ENCODE measurements around the gene FHAD1. TPM values are rescaled to one million over a fixed set of nuclear protein-coding genes. Genes with fewer than 3 reads are reported as not detected.

FHAD1 gene
- total and polyA plus RNA-seq, 10 of the 15 experiments (the other 5 are each of a cell fraction or from before 2014, with no cell fraction given) = 0.09 to 1.0 (median 0.32) TPM; not detected in 2

DNA sequence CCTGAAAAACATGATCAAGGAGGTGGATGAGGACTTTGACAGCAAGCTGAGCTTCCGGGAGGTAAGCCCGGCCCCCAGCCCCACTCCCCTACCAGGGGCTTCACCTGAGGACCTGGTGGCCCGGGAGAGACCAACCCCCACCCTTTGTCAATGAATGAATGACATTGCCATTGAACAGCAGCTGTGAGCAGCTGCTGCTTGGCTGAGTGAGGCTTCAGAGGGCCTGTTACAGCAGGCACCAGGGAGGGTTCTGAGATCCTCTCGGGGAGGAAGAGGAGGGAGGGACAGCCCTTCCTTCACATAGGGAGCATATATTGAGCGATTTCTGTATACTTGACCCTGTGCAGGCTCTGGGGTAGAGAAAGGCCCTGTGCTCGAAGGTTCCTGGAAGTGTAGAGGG, 178.9 kb downstream of the FHAD1 start (continued):
- TF ChIP-seq, protein P1, sequence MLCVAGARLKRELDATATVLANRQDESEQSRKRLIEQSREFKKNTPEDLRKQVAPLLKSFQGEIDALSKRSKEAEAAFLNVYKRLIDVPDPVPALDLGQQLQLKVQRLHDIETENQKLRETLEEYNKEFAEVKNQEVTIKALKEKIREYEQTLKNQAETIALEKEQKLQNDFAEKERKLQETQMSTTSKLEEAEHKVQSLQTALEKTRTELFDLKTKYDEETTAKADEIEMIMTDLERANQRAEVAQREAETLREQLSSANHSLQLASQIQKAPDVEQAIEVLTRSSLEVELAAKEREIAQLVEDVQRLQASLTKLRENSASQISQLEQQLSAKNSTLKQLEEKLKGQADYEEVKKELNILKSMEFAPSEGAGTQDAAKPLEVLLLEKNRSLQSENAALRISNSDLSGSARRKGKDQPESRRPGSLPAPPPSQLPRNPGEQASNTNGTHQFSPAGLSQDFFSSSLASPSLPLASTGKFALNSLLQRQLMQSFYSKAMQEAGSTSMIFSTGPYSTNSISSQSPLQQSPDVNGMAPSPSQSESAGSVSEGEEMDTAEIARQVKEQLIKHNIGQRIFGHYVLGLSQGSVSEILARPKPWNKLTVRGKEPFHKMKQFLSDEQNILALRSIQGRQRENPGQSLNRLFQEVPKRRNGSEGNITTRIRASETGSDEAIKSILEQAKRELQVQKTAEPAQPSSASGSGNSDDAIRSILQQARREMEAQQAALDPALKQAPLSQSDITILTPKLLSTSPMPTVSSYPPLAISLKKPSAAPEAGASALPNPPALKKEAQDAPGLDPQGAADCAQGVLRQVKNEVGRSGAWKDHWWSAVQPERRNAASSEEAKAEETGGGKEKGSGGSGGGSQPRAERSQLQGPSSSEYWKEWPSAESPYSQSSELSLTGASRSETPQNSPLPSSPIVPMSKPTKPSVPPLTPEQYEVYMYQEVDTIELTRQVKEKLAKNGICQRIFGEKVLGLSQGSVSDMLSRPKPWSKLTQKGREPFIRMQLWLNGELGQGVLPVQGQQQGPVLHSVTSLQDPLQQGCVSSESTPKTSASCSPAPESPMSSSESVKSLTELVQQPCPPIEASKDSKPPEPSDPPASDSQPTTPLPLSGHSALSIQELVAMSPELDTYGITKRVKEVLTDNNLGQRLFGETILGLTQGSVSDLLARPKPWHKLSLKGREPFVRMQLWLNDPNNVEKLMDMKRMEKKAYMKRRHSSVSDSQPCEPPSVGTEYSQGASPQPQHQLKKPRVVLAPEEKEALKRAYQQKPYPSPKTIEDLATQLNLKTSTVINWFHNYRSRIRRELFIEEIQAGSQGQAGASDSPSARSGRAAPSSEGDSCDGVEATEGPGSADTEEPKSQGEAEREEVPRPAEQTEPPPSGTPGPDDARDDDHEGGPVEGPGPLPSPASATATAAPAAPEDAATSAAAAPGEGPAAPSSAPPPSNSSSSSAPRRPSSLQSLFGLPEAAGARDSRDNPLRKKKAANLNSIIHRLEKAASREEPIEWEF (IDR thresholded peaks at IDR 0.05; ENCODE audit: insufficient replicate concordance, low read depth, low read length) = no peak
- TF ChIP-seq KLF5 (IDR thresholded peaks at IDR 0.05; ENCODE audit: partially characterized antibody) = no peak
- no peak for TF ChIP-seq TCF12 (IDR thresholded peaks at IDR 0.05; ENCODE audit: low read depth, low read length)
- TF ChIP-seq KAT2A (conservative IDR thresholded peaks at IDR 0.05; ENCODE audit: control insufficient read depth, low read depth, low read length) = no peak
- no peak for TF ChIP-seq SMAD1 (IDR thresholded peaks at IDR 0.05; ENCODE audit: low read depth, partially characterized antibody)
- no peak for TF ChIP-seq RAD51 (IDR thresholded peaks at IDR 0.05)
- TF ChIP-seq, protein P2, sequence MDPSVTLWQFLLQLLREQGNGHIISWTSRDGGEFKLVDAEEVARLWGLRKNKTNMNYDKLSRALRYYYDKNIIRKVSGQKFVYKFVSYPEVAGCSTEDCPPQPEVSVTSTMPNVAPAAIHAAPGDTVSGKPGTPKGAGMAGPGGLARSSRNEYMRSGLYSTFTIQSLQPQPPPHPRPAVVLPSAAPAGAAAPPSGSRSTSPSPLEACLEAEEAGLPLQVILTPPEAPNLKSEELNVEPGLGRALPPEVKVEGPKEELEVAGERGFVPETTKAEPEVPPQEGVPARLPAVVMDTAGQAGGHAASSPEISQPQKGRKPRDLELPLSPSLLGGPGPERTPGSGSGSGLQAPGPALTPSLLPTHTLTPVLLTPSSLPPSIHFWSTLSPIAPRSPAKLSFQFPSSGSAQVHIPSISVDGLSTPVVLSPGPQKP (IDR thresholded peaks at IDR 0.05; ENCODE audit: low read depth, low read length) = no peak
- no peak for TF ChIP-seq HCFC1 (IDR thresholded peaks at IDR 0.05; ENCODE audit: low read length)
- TF ChIP-seq, protein P3, sequence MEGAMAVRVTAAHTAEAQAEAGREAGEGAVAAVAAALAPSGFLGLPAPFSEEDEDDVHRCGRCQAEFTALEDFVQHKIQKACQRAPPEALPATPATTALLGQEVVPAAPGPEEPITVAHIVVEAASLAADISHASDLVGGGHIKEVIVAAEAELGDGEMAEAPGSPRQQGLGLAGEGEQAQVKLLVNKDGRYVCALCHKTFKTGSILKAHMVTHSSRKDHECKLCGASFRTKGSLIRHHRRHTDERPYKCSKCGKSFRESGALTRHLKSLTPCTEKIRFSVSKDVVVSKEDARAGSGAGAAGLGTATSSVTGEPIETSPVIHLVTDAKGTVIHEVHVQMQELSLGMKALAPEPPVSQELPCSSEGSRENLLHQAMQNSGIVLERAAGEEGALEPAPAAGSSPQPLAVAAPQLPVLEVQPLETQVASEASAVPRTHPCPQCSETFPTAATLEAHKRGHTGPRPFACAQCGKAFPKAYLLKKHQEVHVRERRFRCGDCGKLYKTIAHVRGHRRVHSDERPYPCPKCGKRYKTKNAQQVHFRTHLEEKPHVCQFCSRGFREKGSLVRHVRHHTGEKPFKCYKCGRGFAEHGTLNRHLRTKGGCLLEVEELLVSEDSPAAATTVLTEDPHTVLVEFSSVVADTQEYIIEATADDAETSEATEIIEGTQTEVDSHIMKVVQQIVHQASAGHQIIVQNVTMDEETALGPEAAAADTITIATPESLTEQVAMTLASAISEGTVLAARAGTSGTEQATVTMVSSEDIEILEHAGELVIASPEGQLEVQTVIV (IDR thresholded peaks at IDR 0.05; ENCODE audit: borderline replicate concordance, partially characterized antibody) = no peak
- TF ChIP-seq SRF (IDR thresholded peaks at IDR 0.05; ENCODE audit: low read depth in 2 of 2, low read length in 2 of 2) = no peak
- no peak for TF ChIP-seq ZNF207 (IDR thresholded peaks at IDR 0.05; ENCODE audit: borderline replicate concordance)
